Tongue (tissue), 2 donors: ENCODE data around the gene WDR88. TPM values are rescaled to one million over a fixed set of nuclear protein-coding genes. Genes with fewer than 3 reads are reported as not detected.
"Not testable (repeated sequence)": the region's sequence is repeated elsewhere in the genome, so short reads cannot be mapped to it uniquely, and the experiment has no call there.

ENCODE experiments used
- DNase-seq: peaks from one replicate; pipeline ENCODE4 v3.0.0-alpha.2; 2015
- total RNA-seq: library from RNA; depleted of rRNA; stranded (reverse); fragments of >200 nt; gene quantifications from one replicate; pipeline ENCODE4 v1.2.3, GENCODE V29; 2014

WDR88 gene
- total RNA-seq, result not detected

- no peak for DNase-seq
Observed at GRCh38 chr19:33132021-33132420, at the start of gene WDR88. Gene WDR88, plus strand, starts transcription at chr19:33132114. Its CDS starts 56 bp downstream, at chr19:33132170.

- DNase-seq, result peak; percentile 19
Observed at GRCh38 chr19:33085570-33086128, 46.3 kb upstream of the WDR88 start.

- DNase-seq, result no peak
Observed at GRCh38 chr19:33086955-33087354, 45.0 kb upstream of the WDR88 start.

- no peak for DNase-seq
Observed at GRCh38 chr19:33089010-33089409, 42.9 kb upstream of the WDR88 start.

- no peak for DNase-seq
Observed at GRCh38 chr19:33090179-33090578, 41.7 kb upstream of the WDR88 start.

- no peak for DNase-seq
Observed at GRCh38 chr19:33093420-33094210, 38.3 kb upstream of the WDR88 start.

- no peak for DNase-seq
Observed at GRCh38 chr19:33094436-33095067, 37.4 kb upstream of the WDR88 start.

- no peak for DNase-seq
Observed at GRCh38 chr19:33096005-33096404, 35.9 kb upstream of the WDR88 start.

- DNase-seq, result no peak
Observed at GRCh38 chr19:33098055-33098534, 33.8 kb upstream of the WDR88 start.

GRCh38 chr19:33100894-33101644 lies 30.8 kb upstream of the WDR88 start:
- no peak for DNase-seq

- DNase-seq, result no peak
Observed at GRCh38 chr19:33102893-33103292, 29.0 kb upstream of the WDR88 start.

- no peak for DNase-seq
Observed at GRCh38 chr19:33108161-33108560, 23.8 kb upstream of the WDR88 start.

- no peak for DNase-seq
Observed at GRCh38 chr19:33110137-33110910, 21.6 kb upstream of the WDR88 start.

- no peak for DNase-seq
Observed at GRCh38 chr19:33111587-33111986, 20.3 kb upstream of the WDR88 start.

- no peak for DNase-seq
Observed at GRCh38 chr19:33114312-33114711, 17.6 kb upstream of the WDR88 start.

- DNase-seq, result no peak
Observed at GRCh38 chr19:33117501-33117900, 14.4 kb upstream of the WDR88 start.

GRCh38 chr19:33118643-33119042 lies 13.3 kb upstream of the WDR88 start:
- DNase-seq, result no peak

GRCh38 chr19:33124207-33125098 lies 7.5 kb upstream of the WDR88 start:
- DNase-seq, result no peak

- peak; percentile 77 for DNase-seq
Observed at GRCh38 chr19:33125929-33126388, 6.0 kb upstream of the WDR88 start.

GRCh38 chr19:33126712-33127111 lies 5.2 kb upstream of the WDR88 start:
- DNase-seq, result not testable (repeated sequence)

- DNase-seq, result no peak
Observed at GRCh38 chr19:33129901-33130300, 2.0 kb upstream of the WDR88 start.
